SK-N-SH treated with all-trans-retinoic acid at 6 μM for 48 hours (cell line): ENCODE measurements around the gene ZEB2.

Experiments
- ATAC-seq: fragments of 200-7000 bp; cut with Tn5 transposase; 3 replicates; pipeline ENCODE4 v1.9.1; 2020; ENCODE audit warnings: mild to moderate bottlenecking, moderate library complexity
- ARNTL ChIP-seq: fragments of 450-650 bp; formaldehyde crosslinking; IDR thresholded peaks from 2 replicates; pipeline ENCODE4 v1.5.0; 2020; ENCODE audit warnings: low read depth, mild to moderate bottlenecking, moderate library complexity, borderline replicate concordance
- BACH2 ChIP-seq: fragments of 250-450 bp; sonication (Bioruptor Pico); IDR thresholded peaks from 2 replicates; pipeline ENCODE4 v1.9.0; 2021; ENCODE audit warnings: mild to moderate bottlenecking, borderline replicate concordance
- CREB5 ChIP-seq: fragments of 250-450 bp; sonication (Bioruptor Pico); IDR thresholded peaks from 2 replicates; pipeline ENCODE4 v1.5.1; 2020; ENCODE audit warnings: low read depth, mild to moderate bottlenecking, moderate library complexity
- CSDC2 ChIP-seq: fragments of 250-450 bp; sonication (Bioruptor Pico); IDR thresholded peaks from 2 replicates; pipeline ENCODE4 v1.5.0; 2020; ENCODE audit warnings: mild to moderate bottlenecking, moderate library complexity
- CSRNP3 ChIP-seq: fragments of 250-450 bp; sonication (Bioruptor Pico); IDR thresholded peaks from 2 replicates; pipeline ENCODE4 v1.5.1; 2021; ENCODE audit warnings: mild to moderate bottlenecking, moderate library complexity
- ESRRG ChIP-seq: fragments of 250-450 bp; sonication (Bioruptor Pico); IDR thresholded peaks from 2 replicates; pipeline ENCODE4 v1.6.1; 2021; ENCODE audit warnings: mild to moderate bottlenecking
- GLIS3 ChIP-seq: fragments of 250-450 bp; sonication (Bioruptor Pico); IDR thresholded peaks from 2 replicates; pipeline ENCODE4 v1.5.0; 2020; ENCODE audit warnings: mild to moderate bottlenecking, moderate library complexity
- OSR1 ChIP-seq: fragments of 250-450 bp; sonication (Bioruptor Pico); IDR thresholded peaks from 2 replicates; pipeline ENCODE4 v1.8.0; 2022; ENCODE audit warnings: moderate library complexity, mild to moderate bottlenecking, inconsistent platforms
- PATZ1 ChIP-seq: fragments of 250-450 bp; sonication (Bioruptor Pico); IDR thresholded peaks from 2 replicates; pipeline ENCODE4 v1.8.0; 2020; ENCODE audit warnings: mild to moderate bottlenecking, moderate library complexity, borderline replicate concordance
- POU6F1 ChIP-seq: fragments of 250-450 bp; sonication (Bioruptor Pico); IDR thresholded peaks from 2 replicates; pipeline ENCODE4 v1.8.0; 2021; ENCODE audit warnings: low read depth, mild to moderate bottlenecking, moderate library complexity, borderline replicate concordance
- PPARA ChIP-seq: fragments of 250-450 bp; sonication (Bioruptor Pico); IDR thresholded peaks from 2 replicates; pipeline ENCODE4 v1.5.0; 2020; ENCODE audit warnings: mild to moderate bottlenecking, borderline replicate concordance
- RARB ChIP-seq: fragments of 250-450 bp; sonication (Bioruptor Pico); IDR thresholded peaks from 2 replicates; pipeline ENCODE4 v1.8.0; 2021; ENCODE audit warnings: mild to moderate bottlenecking, moderate library complexity
- SNAI2 ChIP-seq: fragments of 250-450 bp; sonication (Bioruptor Pico); IDR thresholded peaks from 2 replicates; pipeline ENCODE4 v1.5.0; 2020; ENCODE audit warnings: mild to moderate bottlenecking, moderate library complexity
- TCF4 ChIP-seq: fragments of 250-450 bp; sonication (Bioruptor Pico); IDR thresholded peaks from 2 replicates; pipeline ENCODE4 v1.8.0; 2021; ENCODE audit warnings: mild to moderate bottlenecking, moderate library complexity, borderline replicate concordance
- TSHZ2 ChIP-seq: fragments of 250-450 bp; sonication (Bioruptor Pico); IDR thresholded peaks from 2 replicates; pipeline ENCODE4 v1.5.0; 2020; ENCODE audit warnings: mild to moderate bottlenecking, moderate library complexity
- ZFP3 ChIP-seq: fragments of 250-450 bp; sonication (Bioruptor Pico); IDR thresholded peaks from 2 replicates; pipeline ENCODE4 v1.5.0; 2020; ENCODE audit warnings: mild to moderate bottlenecking, moderate library complexity
- ZNF565 ChIP-seq: fragments of 450-650 bp; formaldehyde crosslinking; conservative IDR thresholded peaks from 2 replicates; pipeline ENCODE4 v1.5.0; 2020; ENCODE audit warnings: low read depth, mild to moderate bottlenecking, moderate library complexity
- ZNF70 ChIP-seq: fragments of 450-650 bp; formaldehyde crosslinking; IDR thresholded peaks from 2 replicates; pipeline ENCODE4 v1.5.0; 2020; ENCODE audit warnings: mild to moderate bottlenecking, moderate library complexity
- ZNF8 ChIP-seq: fragments of 450-650 bp; formaldehyde crosslinking; IDR thresholded peaks from 2 replicates; pipeline ENCODE4 v1.5.0; 2020; ENCODE audit warnings: mild to moderate bottlenecking, moderate library complexity

The ZEB2 gene

GRCh38 chr2:144509001-144509878 lies 10.7 kb downstream of the ZEB2 start (continued):
- TF ChIP-seq PATZ1 = no peak
- TF ChIP-seq ARNTL (CRISPR knock-in tag) = no peak
- TF ChIP-seq ZNF8 = no peak
- no peak for TF ChIP-seq ZNF565 (CRISPR knock-in tag)
- TF ChIP-seq ZFP3 (CRISPR knock-in tag) = no peak
- TF ChIP-seq CSRNP3 (CRISPR knock-in tag) = no peak
- no peak for TF ChIP-seq RARB (CRISPR knock-in tag)
- TF ChIP-seq PPARA = no peak
- TF ChIP-seq ZNF70 (CRISPR knock-in tag) = no peak

GRCh38 chr2:144508172-144508851 lies 11.6 kb downstream of the ZEB2 start:
- TF ChIP-seq CSDC2 (CRISPR knock-in tag) (no peak), TCF4 (CRISPR knock-in tag) (no peak), BACH2 (CRISPR knock-in tag) (no peak), SNAI2 (CRISPR knock-in tag) (no peak), ZNF8 (no peak), PATZ1 (no peak), GLIS3 (CRISPR knock-in tag) (no peak), ZFP3 (CRISPR knock-in tag) (no peak), TSHZ2 (CRISPR knock-in tag) (no peak), ESRRG (CRISPR knock-in tag) (no peak), CREB5 (CRISPR knock-in tag) (no peak), ZNF70 (CRISPR knock-in tag) (no peak), OSR1 (CRISPR knock-in tag) (no peak), ZNF565 (CRISPR knock-in tag) (no peak), POU6F1 (no peak), ARNTL (CRISPR knock-in tag) (no peak), PPARA (no peak)
- ATAC-seq = no peak
